Activated CD8-positive, alpha-beta T cell treated with anti-CD3 and anti-CD28 coated beads, Interleukin-2, amount 10 ng/mL, durations not matched to agents 7 days and 5 days (primary cell): ENCODE results near the gene CTIF. TPM values are rescaled to one million over a fixed set of nuclear protein-coding genes. Genes with fewer than 3 reads are reported as not detected.

Source experiments
- ATAC-seq: fragments of 150-1000 bp; cut with Tn5 transposase; one replicate; pipeline ENCODE4 v1.10.0; 2021; ENCODE audit warnings: moderate library complexity
- CTCF ChIA-PET: fragments of 350-600 bp; sonication (Branson Sonifier 250); formaldehyde crosslinking; loops from one replicate; lab custom pipeline; 2021; ENCODE audit warnings: antibody characterized with exemption; lab: Charles Lee
- POLR2A ChIA-PET: fragments of 350-600 bp; sonication (Branson Sonifier 250); formaldehyde crosslinking; loops from one replicate; lab custom pipeline; 2021; ENCODE audit warnings: antibody characterized with exemption; lab: Charles Lee
- DNase-seq: peaks from one replicate; pipeline ENCODE4 v3.0.0-alpha.2; 2020
- H3K27ac Mint-ChIP-seq: one replicate; pipeline ENCODE4 v1.8.0; 2021; ENCODE audit warnings: mild to moderate bottlenecking, mixed read lengths
- H3K27me3 Mint-ChIP-seq: one replicate; pipeline ENCODE4 v1.8.0; 2021; ENCODE audit warnings: low read depth, mixed read lengths
- H3K36me3 Mint-ChIP-seq: one replicate; pipeline ENCODE4 v1.8.0; 2021; ENCODE audit warnings: low read depth, mixed read lengths
- H3K4me1 Mint-ChIP-seq: one replicate; pipeline ENCODE4 v1.8.0; 2021; ENCODE audit warnings: low read depth, mixed read lengths
- H3K4me3 Mint-ChIP-seq: one replicate; pipeline ENCODE4 v1.8.0; 2021; ENCODE audit warnings: mild to moderate bottlenecking, mixed read lengths
- H3K9me3 Mint-ChIP-seq: one replicate; pipeline ENCODE4 v1.8.0; 2022; ENCODE audit warnings: mixed read lengths; ENCODE audit not compliant: insufficient read depth
- total RNA-seq, 2 experiments: library from RNA; stranded (reverse); gene quantifications; one replicate each; pipeline ENCODE4 v1.2.3, GENCODE V29; 2021

CTIF gene
- total RNA-seq, 2 experiments from 2014 or later, result 1.3 to 2.1 TPM

DNA sequence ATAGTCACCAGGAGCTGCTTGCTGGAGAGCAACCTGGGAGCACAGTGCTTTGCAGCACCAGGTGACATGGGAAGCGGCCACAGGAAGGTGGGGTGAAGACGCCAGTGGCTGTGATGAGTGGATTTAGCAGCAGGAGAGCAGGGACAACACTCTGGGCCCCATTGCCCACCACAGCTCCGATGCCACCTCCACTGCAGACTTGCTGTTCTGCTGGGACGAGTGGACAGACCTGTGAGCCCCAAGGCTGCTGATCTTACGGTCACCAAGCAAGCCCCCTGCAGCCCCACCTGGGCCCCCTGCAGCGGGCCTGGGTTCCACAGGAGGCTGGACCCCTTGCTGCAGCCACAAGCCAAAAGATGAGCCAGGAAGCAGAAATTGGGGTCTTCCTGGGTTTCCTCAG lies 73.7 kb downstream of the CTIF start:
- Mint-ChIP-seq H3K27ac (no peak overlapping the region), H3K36me3 (no peaks in the 10 kb centered on the region), H3K4me1 (no peaks in the 10 kb centered on the region), H3K27me3 (no peaks in the 10 kb centered on the region), H3K9me3 (no peaks in the 10 kb centered on the region), H3K4me3 (no peak overlapping the region)
- ChIA-PET CTCF (no interaction called here), POLR2A (no interaction called here)
- DNase-seq (no peak), ATAC-seq (no peak)

DNA sequence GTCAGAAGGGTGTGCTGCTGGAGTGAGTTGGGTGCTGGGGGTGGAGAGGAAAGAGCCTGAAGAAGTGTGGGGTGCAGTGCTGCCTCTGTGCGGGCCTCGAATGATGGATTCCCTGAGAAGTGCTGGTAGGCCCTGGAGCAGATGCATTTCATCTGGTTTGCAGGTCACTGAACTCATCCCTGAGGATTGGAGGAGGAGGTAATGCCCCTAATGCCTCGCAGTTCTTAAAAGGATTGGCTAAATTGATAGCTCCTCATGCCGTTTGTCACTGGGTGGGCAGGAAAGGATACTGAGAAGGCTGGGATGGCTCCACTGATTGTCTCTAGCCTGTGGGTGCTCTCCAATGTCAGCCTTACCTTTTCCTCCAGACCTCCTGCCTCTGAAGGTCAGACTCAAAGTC lies 74.1 kb downstream of the CTIF start:
- Mint-ChIP-seq H3K27ac (no peak overlapping the region), H3K4me1 (no peaks in the 10 kb centered on the region), H3K4me3 (no peak overlapping the region), H3K36me3 (no peaks in the 10 kb centered on the region), H3K27me3 (no peaks in the 10 kb centered on the region), H3K9me3 (no peaks in the 10 kb centered on the region)
- ChIA-PET CTCF (no interaction called here), POLR2A (no interaction called here)
- ATAC-seq (no peak), DNase-seq (no peak)

DNA sequence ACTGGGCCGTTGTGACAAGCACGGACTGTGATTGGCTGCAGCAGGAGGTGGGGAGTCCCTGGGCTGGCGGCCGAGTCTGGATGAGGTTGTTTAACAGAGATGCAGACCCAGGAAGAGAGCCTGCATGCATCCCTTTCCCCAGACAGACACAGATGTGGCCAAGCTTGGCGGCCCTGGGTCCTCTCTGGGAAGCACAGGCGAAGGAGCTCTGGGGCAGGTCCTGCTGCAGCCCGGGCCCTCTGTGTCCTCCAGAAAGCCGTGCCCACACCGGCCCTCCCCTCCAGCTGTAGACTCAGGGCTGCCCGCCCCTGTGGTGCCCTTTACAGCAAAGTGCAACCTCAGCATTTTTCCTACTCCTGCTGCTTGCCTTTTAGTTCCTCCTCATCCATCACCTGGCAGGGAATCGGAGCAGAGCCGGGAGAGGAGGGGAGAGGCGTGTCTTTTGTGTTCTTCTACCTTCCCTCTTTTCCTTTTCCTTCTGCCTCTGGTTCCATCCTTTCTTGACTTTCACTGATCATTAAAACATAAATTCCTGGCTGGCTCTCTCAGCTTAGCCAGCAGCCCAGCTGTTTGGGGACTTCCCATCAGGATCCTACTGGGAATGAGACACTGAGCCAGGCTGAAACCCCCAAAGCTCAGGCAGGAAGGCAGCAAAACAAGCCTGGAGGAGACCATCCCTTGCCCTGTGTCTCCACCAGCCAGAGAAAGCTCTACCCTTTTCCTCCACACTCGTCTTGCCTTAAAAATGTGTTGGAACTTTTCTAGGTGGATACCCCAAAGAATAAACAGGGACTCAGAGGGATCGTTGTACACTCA lies 75.0 kb downstream of the CTIF start:
- Mint-ChIP-seq H3K4me3 (no peak overlapping the region), H3K27me3 (no peaks in the 10 kb centered on the region), H3K27ac (no peak overlapping the region), H3K9me3 (no peaks in the 10 kb centered on the region), H3K4me1 (no peaks in the 10 kb centered on the region), H3K36me3 (no peaks in the 10 kb centered on the region)
- CTCF ChIA-PET, result no interaction called here
- DNase-seq, result no peak
- no peak for ATAC-seq
- POLR2A ChIA-PET, result no interaction called here

DNA sequence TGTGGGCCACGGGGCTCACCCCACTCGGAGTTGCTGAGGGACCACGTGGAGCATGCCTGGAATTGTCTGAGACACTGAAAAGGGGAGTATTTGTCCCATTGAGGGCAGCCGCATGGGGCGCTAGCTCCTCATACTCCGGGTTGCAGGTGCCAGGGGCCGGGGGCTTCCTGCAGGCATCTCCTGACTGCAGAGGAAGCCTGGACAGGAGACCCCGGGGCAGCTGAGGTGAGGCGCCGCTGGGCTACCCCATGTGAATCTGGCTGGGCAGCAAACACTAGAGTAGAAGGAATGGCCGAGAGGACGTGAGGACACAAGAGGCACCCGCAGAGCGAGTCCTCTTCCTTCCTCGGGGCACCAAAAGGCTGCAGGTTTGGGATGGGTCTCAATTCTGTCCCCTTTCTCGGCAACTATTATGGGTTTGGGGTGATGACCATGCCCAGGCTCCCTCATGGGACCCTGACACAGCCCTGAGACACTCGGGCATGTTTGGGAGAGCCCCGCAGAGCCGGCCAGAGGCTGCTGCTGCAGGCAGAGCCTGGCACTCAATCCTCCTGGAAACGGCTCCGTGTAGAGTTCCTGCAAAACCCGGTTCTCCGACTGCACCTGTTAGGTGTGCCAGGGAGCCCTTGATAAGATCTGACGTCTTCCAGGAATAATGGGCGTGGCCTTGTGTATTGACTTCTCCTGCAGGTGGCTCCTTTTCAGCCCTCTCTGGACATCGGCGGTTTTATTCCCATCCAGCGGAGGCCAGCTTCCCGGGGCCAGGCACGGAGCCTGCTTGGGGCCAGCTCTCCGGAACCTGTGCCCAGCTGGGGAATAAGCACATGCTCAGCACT lies 77.0 kb downstream of the CTIF start:
- POLR2A ChIA-PET, result no interaction called here
- CTCF ChIA-PET, result no interaction called here
- Mint-ChIP-seq H3K9me3 (no peaks in the 10 kb centered on the region), H3K4me1 (no peaks in the 10 kb centered on the region), H3K36me3 (no peaks in the 10 kb centered on the region), H3K27ac (no peak overlapping the region), H3K27me3 (no peaks in the 10 kb centered on the region), H3K4me3 (no peak overlapping the region)
- ATAC-seq (no peak), DNase-seq (no peak)

DNA sequence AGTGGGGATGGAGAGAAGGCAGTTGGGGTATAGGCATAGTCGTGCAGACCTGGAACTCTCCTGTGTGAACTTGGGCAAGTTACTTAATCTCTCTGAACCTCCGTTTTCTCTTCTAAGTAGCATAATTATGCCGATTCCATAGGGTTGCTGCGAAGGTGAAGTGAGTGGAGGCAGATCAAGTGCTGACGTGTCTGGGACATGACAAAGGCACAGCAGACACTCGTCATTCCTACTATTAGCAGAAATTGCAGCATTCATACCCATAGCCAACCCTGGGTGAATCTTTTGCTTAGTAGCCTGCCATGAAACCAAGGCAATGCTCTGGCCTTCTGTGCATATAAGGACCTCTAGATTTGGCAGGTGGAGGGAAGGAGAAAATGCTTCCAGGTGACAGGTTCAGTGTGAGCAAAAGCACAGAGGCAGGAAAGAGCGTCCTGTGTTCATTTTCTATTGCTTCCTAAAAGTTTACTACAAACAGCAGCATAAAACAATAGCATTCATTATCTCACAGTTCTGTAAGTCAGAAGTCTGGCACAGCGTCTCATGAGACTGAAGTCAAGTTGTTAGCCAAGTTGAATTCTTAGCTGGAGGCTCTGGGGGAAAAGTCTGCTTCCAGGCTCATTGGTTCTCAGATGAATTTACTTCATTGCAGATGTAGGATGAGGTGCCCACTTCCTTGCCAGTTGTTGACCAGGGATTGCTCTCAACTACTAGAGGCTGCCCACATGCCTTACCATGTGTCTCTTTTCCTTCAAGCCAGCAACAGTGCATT lies 77.8 kb downstream of the CTIF start:
- CTCF ChIA-PET, result no interaction called here
- POLR2A ChIA-PET, result no interaction called here
- Mint-ChIP-seq H3K27me3 (no peaks in the 10 kb centered on the region), H3K9me3 (no peaks in the 10 kb centered on the region), H3K27ac (no peak overlapping the region), H3K36me3 (no peaks in the 10 kb centered on the region), H3K4me1 (no peaks in the 10 kb centered on the region), H3K4me3 (no peak overlapping the region)
- DNase-seq, result no peak
- no peak for ATAC-seq

DNA sequence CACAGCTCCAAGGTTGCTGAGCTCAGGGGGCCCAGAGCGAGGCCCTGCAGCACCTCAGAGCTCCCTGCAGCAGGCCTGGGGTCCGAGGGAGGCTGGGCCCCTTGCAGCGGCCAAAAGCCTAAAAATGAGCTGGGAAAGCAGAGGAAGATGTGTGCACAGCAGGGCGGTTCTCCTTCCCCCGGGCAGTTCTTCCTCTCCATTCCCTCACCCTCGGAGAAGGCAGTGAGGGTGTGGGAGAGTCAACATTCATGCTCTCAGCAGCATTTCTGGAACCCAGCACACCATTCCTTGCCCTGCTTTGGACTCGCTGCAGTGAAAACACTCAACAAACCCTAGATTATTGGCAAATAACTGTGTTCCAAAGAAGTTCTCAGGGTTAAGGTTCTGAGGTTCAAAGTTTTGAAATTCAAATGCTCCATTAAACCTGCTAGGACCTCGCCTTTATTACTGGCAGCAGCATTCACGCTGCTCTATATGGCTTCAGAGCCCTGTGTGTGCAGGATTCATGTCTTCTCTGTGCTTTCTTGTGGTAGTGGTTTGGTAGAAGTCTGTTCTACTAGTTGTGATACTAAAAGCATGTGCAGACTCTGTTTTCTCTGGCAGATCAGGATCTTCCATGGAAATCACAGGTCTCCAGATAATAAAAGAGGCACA lies 79.1 kb downstream of the CTIF start:
- ATAC-seq (no peak), DNase-seq (no peak)
- ChIA-PET CTCF (no interaction called here), POLR2A (no interaction called here)
- Mint-ChIP-seq H3K27ac (no peak overlapping the region), H3K4me3 (no peak overlapping the region), H3K36me3 (no peaks in the 10 kb centered on the region), H3K27me3 (no peaks in the 10 kb centered on the region), H3K4me1 (no peaks in the 10 kb centered on the region), H3K9me3 (no peaks in the 10 kb centered on the region)

DNA sequence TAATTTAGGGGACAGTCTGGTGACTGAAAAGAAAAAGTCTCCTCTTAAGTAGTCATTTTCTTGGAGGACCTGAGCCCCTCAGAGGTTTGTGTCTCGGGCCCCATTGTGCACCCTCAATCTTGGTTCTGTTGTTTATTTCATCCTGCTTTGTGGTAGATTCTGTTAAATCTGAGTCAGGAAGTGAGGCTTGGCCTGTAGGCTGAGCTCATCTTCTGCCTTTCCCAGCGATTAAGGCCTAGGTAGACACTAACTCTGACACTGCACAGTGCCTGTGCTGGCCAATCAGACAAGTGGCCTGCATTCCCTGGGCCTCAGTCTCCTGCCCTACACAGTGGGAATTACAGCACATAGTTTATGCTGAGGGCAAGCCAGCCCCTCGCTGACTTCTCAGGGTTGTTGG lies 80.2 kb downstream of the CTIF start:
- Mint-ChIP-seq H3K27me3 (no peaks in the 10 kb centered on the region), H3K4me3 (no peak overlapping the region), H3K9me3 (no peaks in the 10 kb centered on the region), H3K36me3 (no peaks in the 10 kb centered on the region), H3K27ac (no peak overlapping the region), H3K4me1 (no peaks in the 10 kb centered on the region)
- ChIA-PET CTCF (no interaction called here), POLR2A (no interaction called here)
- DNase-seq (no peak), ATAC-seq (no peak)

DNA sequence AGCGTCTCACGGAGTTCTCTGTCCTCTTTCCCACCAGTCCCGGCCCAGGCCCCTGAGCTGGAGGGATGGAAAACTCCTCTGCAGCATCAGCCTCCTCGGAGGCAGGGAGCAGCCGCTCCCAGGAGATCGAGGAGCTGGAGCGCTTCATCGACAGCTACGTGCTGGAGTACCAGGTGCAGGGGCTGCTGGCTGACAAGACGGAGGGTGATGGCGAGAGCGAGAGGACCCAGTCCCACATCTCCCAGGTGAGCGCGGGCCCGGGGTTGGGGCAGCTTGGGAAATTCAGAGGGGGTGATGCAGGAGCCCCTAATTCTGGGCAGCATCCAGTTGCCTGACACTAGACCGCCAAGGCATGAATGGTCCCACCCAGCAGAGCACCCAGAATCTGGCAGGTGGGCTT lies 80.7 kb downstream of the CTIF start:
- Mint-ChIP-seq H3K27ac (no peak overlapping the region), H3K27me3 (no peaks in the 10 kb centered on the region), H3K4me1 (no peaks in the 10 kb centered on the region), H3K9me3 (no peaks in the 10 kb centered on the region), H3K36me3 (no peaks in the 10 kb centered on the region), H3K4me3 (no peak overlapping the region)
- CTCF ChIA-PET, result no interaction called here
- POLR2A ChIA-PET, result no interaction called here
- no peak for ATAC-seq
- DNase-seq, result no peak

DNA sequence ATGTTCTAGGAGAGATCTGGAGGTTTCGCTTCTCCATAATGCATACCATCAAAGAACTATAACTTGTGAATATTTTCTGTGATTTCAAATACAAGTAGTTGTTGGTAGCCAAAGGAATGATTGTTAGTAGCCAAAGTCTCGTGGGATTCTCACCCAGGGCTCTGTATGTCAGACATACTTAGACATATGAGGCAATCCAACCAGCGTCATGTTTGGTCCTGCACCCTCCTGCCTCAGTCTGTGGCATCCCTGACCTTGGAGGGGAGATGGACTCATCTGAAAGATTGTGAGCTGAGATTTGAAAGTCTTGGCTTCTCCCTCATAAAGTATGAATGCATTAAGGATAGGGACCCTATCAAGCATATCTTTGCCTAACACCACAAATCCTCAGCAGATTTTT lies 81.2 kb downstream of the CTIF start:
- ChIA-PET POLR2A (no interaction called here), CTCF (no interaction called here)
- no peak overlapping the region for H3K27ac Mint-ChIP-seq
- no peaks in the 10 kb centered on the region for H3K36me3 Mint-ChIP-seq
- no peak overlapping the region for H3K4me3 Mint-ChIP-seq
- no peaks in the 10 kb centered on the region for H3K4me1 Mint-ChIP-seq
- DNase-seq (no peak), ATAC-seq (no peak)
- no peaks in the 10 kb centered on the region for H3K9me3 Mint-ChIP-seq
- no peaks in the 10 kb centered on the region for H3K27me3 Mint-ChIP-seq

DNA sequence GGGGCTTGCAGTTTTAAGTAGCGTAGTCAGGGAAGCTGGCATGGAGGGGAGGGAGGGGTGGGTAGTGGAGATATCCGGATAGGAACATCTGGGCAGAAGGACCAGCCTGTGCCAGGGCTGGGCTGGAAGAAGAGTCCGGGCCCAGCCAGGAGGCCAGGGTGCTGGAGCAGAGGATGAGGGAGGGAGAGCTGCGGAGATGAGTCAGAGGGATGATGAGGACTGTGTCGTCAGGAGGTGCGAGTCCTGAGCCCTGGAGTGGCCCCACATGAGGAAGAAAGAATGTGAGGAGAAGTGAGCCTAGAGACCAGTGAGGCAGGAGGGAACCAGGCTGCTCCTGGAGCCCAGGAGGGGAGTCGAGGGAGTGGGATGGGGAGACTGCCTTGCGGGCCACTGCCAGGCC lies 82.4 kb downstream of the CTIF start:
- H3K9me3 Mint-ChIP-seq, result no peaks in the 10 kb centered on the region
- H3K4me3 Mint-ChIP-seq, result no peak overlapping the region
- H3K27me3 Mint-ChIP-seq, result no peaks in the 10 kb centered on the region
- ATAC-seq (no peak), DNase-seq (no peak)
- H3K27ac Mint-ChIP-seq, result no peak overlapping the region
- no peaks in the 10 kb centered on the region for H3K36me3 Mint-ChIP-seq
- H3K4me1 Mint-ChIP-seq, result no peaks in the 10 kb centered on the region
- POLR2A ChIA-PET, result interaction anchor here (0.7 kb wide), 1 partner anchor 25 kb away, joined by 3 read pairs; no protein-coding TSS in a partner anchor
- CTCF ChIA-PET, result no interaction called here

DNA sequence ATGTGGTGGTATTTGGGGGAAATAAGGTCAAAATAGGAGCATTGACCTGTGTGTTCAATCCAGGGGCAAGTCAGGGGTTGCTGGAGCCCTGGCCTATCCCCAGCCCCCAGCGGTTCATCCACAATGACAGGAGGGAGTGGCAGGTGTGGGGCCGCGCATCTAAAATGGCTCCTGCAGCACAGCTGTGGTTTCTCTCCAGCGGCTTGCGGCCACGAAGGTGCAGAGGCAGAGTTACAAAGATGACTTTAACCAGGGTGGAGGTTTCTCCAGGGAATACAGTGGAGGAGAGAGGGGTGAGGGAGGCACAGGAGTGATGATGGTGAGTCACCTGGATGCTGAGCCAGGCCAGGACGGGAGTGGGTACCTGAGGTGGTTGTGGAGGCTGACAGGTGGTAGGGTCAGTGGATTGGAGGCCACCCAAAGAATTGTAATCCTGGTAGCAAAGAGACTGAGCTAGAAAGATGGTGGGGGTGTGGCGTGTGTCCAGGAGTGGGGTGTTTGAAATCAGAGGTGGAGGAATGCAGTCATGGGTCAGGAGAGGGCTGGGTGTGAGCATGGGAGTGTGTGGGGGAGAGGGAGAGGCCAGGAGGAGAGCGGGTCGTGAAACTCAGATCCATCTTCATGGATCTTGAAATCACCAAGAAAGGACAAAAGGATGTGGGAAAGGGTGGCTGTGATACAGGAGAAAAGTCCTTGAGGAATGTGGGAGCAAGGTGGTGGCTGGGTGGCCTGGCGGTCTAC lies 83.2 kb downstream of the CTIF start:
- ChIA-PET POLR2A (no interaction called here), CTCF (no interaction called here)
- ATAC-seq, result no peak
- no peaks in the 10 kb centered on the region for H3K9me3 Mint-ChIP-seq
- no peaks in the 10 kb centered on the region for H3K4me1 Mint-ChIP-seq
- no peak overlapping the region for H3K27ac Mint-ChIP-seq
- no peaks in the 10 kb centered on the region for H3K27me3 Mint-ChIP-seq
- H3K36me3 Mint-ChIP-seq, result no peaks in the 10 kb centered on the region
- no peak overlapping the region for H3K4me3 Mint-ChIP-seq
- DNase-seq, result no peak
